ENCODE results near the gene KIF3A.
"Not testable (repeated sequence)": the region's sequence is repeated elsewhere in the genome, so short reads cannot be mapped to it uniquely, and the experiment has no call there.

Gene KIF3A

DNA sequence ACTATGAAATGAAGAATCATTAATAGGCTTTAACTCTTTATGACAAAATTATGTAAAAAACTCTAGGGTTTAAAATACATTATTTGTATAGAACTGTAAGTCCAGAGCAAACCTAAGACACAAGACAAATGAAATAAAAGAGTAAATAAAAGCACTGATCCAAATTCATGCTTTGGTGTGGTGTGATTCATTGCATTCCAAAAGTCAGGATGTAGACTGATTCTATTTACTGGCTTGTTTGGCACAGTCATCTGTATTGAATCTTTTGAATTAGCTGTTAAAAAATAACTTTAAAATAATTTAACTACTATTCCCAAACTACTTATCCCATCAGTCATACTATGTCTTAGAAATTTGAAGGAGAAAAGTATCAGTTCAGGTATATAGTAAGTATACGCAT is 32.5 kb downstream of the KIF3A start:
- Histone ChIP-seq H3K27ac (ENCODE audit: low read depth, low read length, poor library complexity, severe bottlenecking) (no peak overlapping the region), H3K9me3 (ENCODE audit: low read length) (no peaks in the 10 kb centered on the region), H3K4me3 (ENCODE audit: low read depth, low read length, poor library complexity, severe bottlenecking) (no peak overlapping the region), H3K36me3 (ENCODE audit: insufficient read depth, low read length) (no peaks in the 10 kb centered on the region), H2AFZ (ENCODE audit: low read length) (no peak overlapping the region), H3K79me2 (ENCODE audit: insufficient read depth, low read length) (no peaks in the 10 kb centered on the region), H3K9me2 (ENCODE audit: low read depth, low read length) (no peaks in the 10 kb centered on the region), H3F3A (ENCODE audit: insufficient read depth, low read length) (no peaks in the 10 kb centered on the region), H3K9ac (ENCODE audit: low read length) (no peak overlapping the region), H3K27me3 (ENCODE audit: insufficient read depth, low read length) (no peaks in the 10 kb centered on the region), H3K4me2 (ENCODE audit: low read length) (no peak overlapping the region), H3K4me1 (ENCODE audit: insufficient read depth, low read length, severe bottlenecking) (no peaks in the 10 kb centered on the region), H4K20me1 (ENCODE audit: insufficient read depth, low read length) (no peaks in the 10 kb centered on the region)
- TF ChIP-seq, protein P1, sequence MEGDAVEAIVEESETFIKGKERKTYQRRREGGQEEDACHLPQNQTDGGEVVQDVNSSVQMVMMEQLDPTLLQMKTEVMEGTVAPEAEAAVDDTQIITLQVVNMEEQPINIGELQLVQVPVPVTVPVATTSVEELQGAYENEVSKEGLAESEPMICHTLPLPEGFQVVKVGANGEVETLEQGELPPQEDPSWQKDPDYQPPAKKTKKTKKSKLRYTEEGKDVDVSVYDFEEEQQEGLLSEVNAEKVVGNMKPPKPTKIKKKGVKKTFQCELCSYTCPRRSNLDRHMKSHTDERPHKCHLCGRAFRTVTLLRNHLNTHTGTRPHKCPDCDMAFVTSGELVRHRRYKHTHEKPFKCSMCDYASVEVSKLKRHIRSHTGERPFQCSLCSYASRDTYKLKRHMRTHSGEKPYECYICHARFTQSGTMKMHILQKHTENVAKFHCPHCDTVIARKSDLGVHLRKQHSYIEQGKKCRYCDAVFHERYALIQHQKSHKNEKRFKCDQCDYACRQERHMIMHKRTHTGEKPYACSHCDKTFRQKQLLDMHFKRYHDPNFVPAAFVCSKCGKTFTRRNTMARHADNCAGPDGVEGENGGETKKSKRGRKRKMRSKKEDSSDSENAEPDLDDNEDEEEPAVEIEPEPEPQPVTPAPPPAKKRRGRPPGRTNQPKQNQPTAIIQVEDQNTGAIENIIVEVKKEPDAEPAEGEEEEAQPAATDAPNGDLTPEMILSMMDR (IDR thresholded peaks at IDR 0.05; ENCODE audit: low read length): no peak
- no peak for TF ChIP-seq EZH2 (IDR thresholded peaks at IDR 0.05; ENCODE audit: borderline replicate concordance, low read length)

DNA sequence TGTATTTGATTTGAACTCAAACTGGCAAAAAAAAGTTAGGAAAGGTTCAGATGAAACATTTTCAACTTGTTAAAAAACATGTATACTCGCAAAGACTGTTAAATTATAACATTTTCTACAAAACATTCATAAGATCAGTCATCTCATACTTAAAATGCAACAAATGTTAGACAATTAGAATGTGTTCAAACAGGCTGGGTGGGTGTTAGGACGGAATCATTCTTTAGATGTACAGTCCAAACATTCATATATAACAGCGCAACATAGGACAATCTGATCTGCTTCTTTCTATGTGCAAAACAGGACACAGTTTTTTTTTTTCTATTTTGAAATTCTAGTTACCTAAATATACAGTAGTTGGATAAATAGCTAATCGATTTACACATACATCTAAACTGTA is 41.4 kb downstream of the KIF3A start:
- TF ChIP-seq, protein P1 (IDR thresholded peaks at IDR 0.05; ENCODE audit: low read length): no peak
- TF ChIP-seq EZH2 (IDR thresholded peaks at IDR 0.05; ENCODE audit: borderline replicate concordance, low read length): no peak

DNA sequence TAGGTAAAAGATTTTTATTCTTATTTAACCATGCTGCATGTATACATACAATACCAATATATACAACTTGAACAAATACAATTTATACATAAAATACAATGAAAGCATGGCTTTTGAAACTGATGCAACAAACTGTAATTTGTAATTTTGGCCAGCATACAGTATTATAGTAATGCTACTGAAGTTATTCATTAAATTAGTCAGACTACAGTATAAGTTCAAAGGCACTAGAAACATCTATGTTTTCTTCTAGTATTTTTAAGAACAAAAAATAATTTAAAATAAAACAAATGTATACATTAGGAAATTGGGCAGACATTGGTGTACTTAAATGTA is 44.7 kb downstream of the KIF3A start:
- no peaks in the 10 kb centered on the region for H3K79me2 ChIP-seq (ENCODE audit: insufficient read depth, low read length)
- no peaks in the 10 kb centered on the region; the same call in 1 of the 2 replicates for H3K36me3 ChIP-seq (ENCODE audit: insufficient read depth, low read length)
- H3K4me2 ChIP-seq (ENCODE audit: low read length): no peak overlapping the region
- peaks cover 17% of the 10 kb centered on the region for H3K4me1 ChIP-seq (ENCODE audit: insufficient read depth, low read length, severe bottlenecking)
- no peaks in the 10 kb centered on the region for H3F3A ChIP-seq (ENCODE audit: insufficient read depth, low read length)
- no peaks in the 10 kb centered on the region for H3K27me3 ChIP-seq (ENCODE audit: insufficient read depth, low read length)
- TF ChIP-seq EZH2 (IDR thresholded peaks at IDR 0.05; ENCODE audit: borderline replicate concordance, low read length): no peak
- TF ChIP-seq, protein P1 (IDR thresholded peaks at IDR 0.05; ENCODE audit: low read length): no peak
- H2AFZ ChIP-seq (ENCODE audit: low read length): no peak overlapping the region
- no peaks in the 10 kb centered on the region for H4K20me1 ChIP-seq (ENCODE audit: insufficient read depth, low read length)
- H3K9me2 ChIP-seq (ENCODE audit: low read depth, low read length): no peaks in the 10 kb centered on the region
- no peaks in the 10 kb centered on the region for H3K9me3 ChIP-seq (ENCODE audit: low read length)
- H3K9ac ChIP-seq (ENCODE audit: low read length): no peak overlapping the region
- H3K27ac ChIP-seq (ENCODE audit: low read depth, low read length, poor library complexity, severe bottlenecking): no peak overlapping the region
- no peak overlapping the region for H3K4me3 ChIP-seq (ENCODE audit: low read depth, low read length, poor library complexity, severe bottlenecking)

More for the DNA sequence above, 41.4 kb downstream of the KIF3A start:
- no peaks in the 10 kb centered on the region for H3F3A ChIP-seq (ENCODE audit: insufficient read depth, low read length)
- H2AFZ ChIP-seq (ENCODE audit: low read length): no peak overlapping the region
- no peaks in the 10 kb centered on the region for H3K4me1 ChIP-seq (ENCODE audit: insufficient read depth, low read length, severe bottlenecking)
- H3K9me3 ChIP-seq (ENCODE audit: low read length): no peaks in the 10 kb centered on the region
- no peaks in the 10 kb centered on the region; the same call in 1 of the 2 replicates for H3K36me3 ChIP-seq (ENCODE audit: insufficient read depth, low read length)
- no peaks in the 10 kb centered on the region for H3K9me2 ChIP-seq (ENCODE audit: low read depth, low read length)
- H4K20me1 ChIP-seq (ENCODE audit: insufficient read depth, low read length): no peaks in the 10 kb centered on the region
- H3K4me3 ChIP-seq (ENCODE audit: low read depth, low read length, poor library complexity, severe bottlenecking): no peak overlapping the region
- no peaks in the 10 kb centered on the region for H3K79me2 ChIP-seq (ENCODE audit: insufficient read depth, low read length)
- no peak overlapping the region for H3K27ac ChIP-seq (ENCODE audit: low read depth, low read length, poor library complexity, severe bottlenecking)
- H3K9ac ChIP-seq (ENCODE audit: low read length): no peak overlapping the region
- no peaks in the 10 kb centered on the region for H3K27me3 ChIP-seq (ENCODE audit: insufficient read depth, low read length)
- H3K4me2 ChIP-seq (ENCODE audit: low read length): no peak overlapping the region

DNA sequence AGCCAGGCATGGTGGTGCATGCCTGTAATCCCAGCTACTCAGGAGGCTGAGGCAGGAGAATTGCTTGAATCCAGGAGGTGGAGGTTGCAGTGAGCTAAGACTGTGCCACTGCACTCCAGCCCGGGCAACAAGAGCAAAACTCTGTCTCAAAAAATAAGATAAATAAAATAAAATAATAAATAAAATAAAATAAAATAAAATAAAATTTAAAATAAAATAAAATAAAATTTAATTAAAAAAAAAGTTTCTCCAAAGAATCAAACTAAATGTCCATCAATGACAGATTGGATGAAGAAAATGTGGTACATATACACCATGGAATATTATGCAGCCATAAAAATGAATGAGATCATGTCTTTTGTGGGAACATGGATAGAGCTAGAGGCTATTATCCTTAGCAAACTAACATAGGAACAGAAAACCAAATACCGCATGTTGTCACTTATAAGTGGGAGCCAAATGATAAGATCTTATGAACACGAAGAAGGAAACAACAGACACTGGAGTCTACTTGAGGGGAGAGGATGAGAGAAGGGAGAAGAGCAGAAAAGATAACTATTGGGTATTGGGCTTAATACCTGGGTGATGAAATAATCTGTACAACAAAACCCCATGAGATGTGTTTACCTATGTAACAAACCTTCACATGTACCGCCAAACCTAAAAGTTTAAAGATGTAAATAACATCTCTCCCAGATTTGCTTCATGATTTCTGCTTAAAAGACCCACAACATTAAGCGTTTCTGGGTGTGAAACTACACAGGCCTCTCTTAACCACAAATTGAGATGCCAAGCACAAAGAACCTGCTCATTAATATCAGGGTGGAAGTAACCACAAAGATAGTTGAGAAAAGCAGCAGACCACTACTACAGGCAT is 45.4 kb downstream of the KIF3A start:
- not testable (repeated sequence) for H3K36me3 ChIP-seq (ENCODE audit: insufficient read depth, low read length); H3K27me3 ChIP-seq (ENCODE audit: insufficient read depth, low read length); H3K9me3 ChIP-seq (ENCODE audit: low read length); H3K79me2 ChIP-seq (ENCODE audit: insufficient read depth, low read length); H2AFZ ChIP-seq (ENCODE audit: low read length); H4K20me1 ChIP-seq (ENCODE audit: insufficient read depth, low read length); H3F3A ChIP-seq (ENCODE audit: insufficient read depth, low read length); H3K9me2 ChIP-seq (ENCODE audit: low read depth, low read length); H3K27ac ChIP-seq (ENCODE audit: low read depth, low read length, poor library complexity, severe bottlenecking); H3K9ac ChIP-seq (ENCODE audit: low read length); H3K4me3 ChIP-seq (ENCODE audit: low read depth, low read length, poor library complexity, severe bottlenecking); H3K4me2 ChIP-seq (ENCODE audit: low read length)
- H3K4me1 ChIP-seq (ENCODE audit: insufficient read depth, low read length, severe bottlenecking): peaks cover 17% of the 10 kb centered on the region
